ENCODE measurements around the gene KCNAB1.

KCNAB1 gene

DNA sequence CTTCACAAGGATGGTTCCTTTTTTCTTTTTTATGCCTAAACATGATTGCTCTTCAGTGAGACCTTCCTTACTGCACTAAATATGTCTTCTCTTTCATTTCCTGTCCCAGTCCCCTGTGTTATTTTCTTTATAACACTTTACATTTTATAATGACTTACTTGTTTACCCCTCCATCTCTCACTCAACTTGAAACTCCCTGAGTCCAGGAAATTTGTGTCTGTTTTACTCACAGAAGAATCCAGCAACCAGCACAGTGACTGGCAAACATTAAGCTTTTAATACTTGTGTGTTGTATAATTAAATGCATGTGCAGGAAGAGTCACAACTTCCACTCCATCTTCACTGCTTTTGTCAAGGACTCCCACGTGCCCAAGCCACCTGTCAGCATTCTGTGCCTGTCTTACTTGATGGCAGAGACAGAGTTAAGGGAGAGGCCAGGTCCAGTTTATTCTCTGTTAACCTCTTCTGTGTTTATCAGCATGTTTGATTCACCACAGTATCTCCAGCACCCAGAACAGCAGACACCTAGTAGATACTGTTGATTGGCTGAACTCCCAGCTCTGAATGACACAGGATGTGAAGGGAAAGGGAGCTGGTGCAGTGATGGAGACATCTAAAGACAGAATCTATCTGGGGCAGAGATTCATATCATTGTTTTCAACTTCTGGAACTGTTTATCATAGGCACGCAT lies 391.8 kb downstream of the KCNAB1 start:
- DNase-seq = no peak

DNA sequence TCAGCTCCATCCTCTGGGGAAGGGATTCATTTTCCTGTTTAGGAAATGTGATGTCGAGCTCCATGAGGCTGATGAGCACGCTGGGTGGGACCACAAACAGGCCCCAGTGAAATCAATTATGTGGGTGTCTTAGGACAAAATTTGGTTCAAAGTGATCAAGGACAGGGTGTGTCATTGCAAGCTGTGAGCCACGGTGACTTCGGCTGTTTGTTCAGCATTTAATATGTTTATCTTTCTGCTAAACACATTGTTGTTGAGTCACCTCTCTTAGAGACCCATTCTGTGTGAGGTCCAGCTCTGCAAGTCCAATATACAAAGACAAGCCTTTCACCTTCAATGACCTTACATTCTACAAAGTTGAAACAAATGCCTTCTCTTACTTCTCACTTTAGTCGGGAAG lies 393.2 kb downstream of the KCNAB1 start:
- DNase-seq = no peak

DNA sequence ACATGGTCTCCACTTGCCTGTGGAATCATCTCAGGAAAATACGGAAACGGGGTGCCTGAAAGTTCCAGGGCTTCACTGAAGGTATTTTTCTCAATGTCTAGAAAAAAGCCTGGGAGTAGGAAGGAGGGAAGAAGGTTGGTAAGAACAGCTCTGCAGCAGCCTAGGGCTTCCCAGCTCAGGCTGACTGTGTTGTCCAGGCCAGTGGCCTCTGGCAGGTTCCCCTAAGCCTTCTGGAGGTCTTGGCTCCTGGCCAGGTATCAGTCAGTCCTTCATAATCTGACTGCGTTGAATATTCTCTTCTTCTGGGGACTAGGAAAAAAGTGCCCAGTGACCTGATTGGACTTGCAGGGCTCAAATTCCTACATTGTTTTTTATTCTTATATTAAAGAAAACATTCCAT lies 395.9 kb downstream of the KCNAB1 start:
- DNase-seq = no peak

DNA sequence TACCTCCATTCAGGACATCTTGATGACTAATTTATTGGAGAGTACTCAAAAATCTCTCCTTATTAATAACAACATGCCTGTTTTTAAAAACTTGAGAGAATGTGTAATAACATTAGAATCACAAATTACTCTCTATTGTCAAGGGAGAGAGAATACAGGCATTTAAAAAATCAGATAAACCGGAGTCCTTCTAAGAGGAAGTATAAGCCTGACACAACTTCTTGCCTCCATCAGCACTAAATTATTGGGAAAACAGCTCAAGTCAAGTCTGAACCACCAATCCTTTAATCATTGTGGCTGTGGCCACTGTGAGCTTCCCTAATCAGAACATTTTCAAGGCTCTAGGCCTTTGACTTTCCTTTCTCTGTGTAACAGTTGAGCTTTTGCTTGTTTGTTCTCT lies 396.6 kb downstream of the KCNAB1 start:
- no peak for DNase-seq

DNA sequence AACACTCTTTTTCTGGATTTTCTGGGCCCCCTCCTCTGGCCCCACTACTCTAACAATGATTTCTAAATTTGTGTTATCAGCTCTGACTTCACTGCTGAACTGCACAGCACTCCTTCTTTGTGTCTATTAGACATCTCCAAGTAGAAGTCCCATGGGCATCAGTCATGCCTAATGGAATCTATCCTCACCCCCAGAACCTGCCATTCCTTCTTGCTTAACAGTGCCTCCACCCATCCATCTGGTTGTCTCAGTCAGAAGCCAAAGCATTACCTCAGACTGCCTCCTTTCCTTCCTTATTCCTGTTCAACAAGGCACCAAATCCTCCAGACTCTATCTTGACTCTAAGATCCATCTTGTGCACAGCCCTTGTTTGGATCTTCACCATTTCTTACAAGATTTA lies 398.3 kb downstream of the KCNAB1 start:
- DNase-seq = no peak

DNA sequence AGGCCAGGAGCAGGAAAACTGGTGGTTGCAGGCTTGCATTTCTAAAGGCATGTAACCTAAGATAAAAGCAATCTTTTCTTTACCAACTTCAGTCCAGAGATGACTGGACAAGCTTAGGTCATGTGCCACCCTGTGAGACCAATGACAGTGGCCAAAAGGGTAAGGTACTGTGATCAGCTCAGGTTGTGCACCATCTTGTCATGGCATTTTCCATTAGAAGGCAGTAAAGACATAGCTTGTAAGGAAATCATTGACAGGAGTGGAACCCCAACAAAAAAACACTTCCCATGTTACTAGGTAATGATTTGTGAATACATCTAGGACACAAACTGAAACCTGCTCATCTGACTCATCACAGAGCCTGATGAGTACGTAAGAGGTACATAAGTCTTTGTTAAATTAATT lies 399.4 kb downstream of the KCNAB1 start:
- DNase-seq = no peak

DNA sequence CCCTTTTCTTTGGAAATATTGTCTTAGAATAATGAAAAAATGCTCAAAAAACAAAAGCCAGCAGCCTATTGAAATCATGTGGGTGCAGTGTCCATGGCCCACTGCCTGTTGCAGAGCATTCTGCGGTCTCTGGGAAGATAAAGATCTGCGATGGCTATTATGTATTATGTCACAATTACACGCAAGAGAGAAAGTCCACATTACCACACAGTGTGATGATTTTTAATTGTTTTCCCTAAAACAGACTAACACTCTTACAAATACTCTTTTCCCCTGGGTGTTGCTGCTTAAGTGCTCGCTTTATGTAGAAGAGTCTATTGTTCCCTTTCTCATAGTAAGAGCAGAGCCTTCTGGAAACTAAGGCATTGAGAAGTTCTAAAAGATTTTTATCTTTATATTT lies 402.3 kb downstream of the KCNAB1 start:
- no peak for DNase-seq

DNA sequence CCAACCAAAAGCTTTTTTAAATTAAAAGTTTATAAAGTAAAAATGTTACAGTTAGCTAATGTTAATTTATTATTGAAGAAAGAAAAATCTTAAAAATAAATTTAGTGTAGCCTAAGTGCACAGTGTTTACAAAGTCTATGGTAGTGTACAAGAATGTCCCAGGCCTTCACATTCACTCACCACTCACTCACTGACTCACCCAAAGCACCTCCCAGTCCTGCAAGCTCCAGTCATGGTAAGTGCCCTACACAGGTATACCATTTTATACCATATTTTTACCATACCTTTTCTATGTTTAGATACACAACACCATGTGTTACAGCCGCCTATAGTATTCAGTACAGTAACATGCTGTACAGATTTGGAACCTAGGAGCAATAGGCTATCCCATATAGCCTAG lies 405.4 kb downstream of the KCNAB1 start:
- DNase-seq = no peak

DNA sequence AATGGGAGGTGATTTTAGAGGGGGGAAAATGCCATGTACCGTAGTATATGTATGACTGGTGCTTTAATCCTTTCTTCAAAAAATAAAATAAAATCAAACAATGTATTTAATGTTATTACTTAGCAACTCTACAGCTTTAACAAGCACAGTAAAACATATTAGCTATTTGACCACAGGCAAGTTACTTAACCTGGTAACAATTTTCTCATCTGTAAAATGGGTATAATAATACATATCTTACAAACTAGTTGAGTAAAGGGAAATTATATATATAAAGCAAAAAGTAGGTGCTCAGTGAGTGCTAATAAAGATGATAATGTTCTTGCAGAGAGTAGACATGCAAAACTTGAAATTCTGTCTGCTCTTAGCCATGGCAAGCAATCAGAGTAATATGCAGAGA lies 406.7 kb downstream of the KCNAB1 start:
- DNase-seq = no peak

DNA sequence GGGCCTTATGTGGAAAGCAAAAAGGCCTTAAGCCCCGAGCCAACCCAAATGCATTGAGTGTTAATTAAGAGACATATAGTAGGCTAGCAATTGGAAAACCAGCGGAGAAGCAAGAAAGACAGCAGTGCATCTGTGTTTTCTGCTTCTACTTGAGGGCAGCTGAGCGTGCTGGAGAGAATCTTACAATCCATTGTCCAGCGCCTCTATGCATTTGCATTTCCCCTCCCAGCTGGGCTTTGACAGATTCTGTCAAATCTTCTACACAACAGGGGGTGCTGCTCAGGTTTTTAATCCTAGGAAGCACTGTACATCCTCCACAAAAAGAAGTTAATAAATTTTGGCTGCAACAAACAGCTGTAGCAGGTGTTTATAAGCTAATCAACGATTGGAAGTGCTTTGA lies 410.6 kb downstream of the KCNAB1 start:
- DNase-seq = no peak

DNA sequence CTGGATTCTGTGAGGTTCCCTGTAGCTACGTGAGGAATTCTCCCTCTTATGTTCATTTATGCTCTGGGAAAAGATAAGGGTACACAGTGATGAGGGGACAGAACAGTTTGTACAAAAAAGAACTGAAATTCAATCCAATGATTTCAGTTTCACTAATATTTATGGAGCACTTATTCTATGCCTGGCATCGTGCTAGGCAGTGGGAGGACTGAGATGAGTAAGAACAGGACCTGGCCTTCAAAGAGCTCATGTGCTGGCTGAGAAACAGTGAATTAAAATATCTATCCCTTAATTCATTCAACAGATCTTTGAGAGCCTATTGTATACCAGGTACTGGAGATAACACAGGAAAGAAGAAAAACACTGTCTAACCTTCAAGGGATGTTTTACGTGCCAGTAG lies 412.4 kb downstream of the KCNAB1 start:
- DNase-seq = no peak

DNA sequence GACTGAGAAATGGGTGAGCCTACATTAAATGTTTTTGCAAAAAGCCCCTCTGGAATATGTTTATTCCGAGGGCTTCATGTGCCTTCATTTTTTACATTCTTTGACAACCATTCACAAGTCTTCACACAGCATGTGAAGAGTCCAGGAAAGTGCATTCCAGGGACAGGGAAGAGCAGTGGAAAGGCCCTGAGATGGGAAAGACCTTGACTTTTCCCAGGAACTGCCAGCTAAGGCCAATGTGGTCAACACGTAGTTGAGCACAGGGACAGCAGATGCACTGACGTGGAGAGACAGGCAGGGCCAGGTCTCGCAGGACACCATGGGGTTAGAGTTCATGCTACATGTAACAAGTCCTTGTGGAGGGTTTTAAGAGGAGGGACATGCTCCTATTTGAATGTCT lies 412.8 kb downstream of the KCNAB1 start:
- no peak for DNase-seq

DNA sequence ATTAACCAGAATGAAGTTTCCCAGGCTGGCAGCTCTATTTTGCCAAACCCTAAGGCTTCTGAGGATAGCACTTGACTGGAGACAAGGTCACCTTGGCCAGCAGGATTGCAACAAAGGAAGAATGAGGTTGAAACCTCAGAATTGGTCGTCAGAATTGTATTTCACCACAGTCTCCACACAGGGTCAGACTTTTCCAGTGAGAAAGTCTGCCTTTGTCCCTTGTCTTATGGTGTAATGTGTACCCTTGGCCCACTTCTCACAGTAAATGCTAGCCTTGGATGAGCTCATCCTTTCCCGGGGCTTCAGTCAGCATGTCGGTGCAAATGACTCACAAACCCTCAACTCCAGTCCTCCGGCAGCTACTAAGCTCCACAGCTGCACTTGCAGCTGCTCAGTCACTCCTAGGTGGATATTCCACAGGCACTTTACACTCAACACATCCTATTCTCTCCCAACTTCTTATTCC lies 414.8 kb downstream of the KCNAB1 start:
- no peak for DNase-seq

DNA sequence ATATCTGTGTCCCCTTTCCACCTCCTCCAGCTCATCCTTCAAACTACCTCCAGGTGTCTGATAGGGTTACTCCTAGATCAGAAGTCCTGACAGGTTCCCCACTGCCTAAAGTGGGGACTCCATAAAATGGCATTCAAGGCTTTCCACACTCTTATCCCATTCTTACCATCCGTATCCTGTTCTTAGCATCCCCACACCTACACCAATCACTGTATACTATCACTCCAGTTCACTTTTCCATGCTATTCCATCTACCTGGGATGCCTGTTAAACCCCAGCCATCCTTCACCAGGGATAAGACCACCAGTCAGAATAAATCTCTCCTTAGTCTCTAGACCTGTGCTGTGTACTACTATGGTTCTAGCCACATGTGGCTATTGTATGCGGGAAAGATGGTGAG lies 415.4 kb downstream of the KCNAB1 start:
- DNase-seq = no peak

DNA sequence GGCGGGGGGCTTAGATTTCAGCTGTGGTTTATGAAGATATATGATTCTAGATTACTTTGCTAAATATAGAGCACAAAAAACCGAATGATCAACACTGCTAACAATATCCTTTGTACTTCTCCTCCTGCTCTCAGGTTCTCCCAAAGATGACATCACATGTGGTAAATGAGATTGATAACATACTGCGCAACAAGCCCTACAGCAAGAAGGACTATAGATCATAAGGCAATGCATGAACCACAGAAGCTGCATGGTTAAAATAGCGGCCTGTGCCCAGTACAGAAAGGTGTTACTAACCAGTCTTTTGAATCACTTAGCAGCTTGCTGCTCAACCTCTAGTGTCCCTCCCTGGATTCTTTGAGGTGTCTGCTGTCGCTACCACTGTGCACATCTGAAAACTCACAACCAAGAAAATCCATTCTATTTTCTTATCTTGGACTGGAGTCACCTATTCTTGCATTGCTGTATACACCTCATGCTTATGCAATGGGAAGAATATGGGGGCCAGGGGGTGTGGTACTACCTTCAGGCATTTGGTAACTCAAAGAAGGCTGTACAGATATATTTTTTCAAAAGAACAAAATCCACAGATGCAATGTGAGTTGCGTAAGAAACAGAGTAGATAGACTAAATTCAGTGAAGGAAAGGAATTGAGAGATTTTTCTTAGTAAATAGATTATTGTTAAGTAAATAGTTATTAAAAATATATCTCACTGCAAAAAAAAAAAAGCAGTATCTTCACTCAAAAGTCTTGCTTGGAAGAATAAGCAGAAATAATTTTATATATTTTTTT lies 416.3 kb downstream of the KCNAB1 start:
- no peak for DNase-seq

DNA sequence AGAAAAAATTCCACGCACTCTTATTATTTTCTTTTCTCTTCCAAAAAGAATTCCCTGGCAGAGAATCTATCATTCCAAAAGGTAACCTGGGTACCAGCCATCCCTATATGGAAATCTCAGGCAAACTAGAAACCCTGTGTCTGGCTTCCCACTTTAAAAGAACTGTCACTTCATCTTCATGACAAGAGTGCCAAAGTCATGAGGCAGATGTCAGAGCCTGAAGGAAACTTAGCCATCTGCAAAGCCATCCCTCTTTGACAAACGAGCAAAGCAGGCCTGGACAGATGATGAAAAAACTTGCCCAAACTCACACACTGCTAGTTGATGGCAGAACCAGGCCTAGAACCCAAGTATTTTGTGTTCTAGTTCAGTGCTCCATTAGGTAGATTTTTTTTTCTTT lies 418.7 kb downstream of the KCNAB1 start:
- DNase-seq = no peak

DNA sequence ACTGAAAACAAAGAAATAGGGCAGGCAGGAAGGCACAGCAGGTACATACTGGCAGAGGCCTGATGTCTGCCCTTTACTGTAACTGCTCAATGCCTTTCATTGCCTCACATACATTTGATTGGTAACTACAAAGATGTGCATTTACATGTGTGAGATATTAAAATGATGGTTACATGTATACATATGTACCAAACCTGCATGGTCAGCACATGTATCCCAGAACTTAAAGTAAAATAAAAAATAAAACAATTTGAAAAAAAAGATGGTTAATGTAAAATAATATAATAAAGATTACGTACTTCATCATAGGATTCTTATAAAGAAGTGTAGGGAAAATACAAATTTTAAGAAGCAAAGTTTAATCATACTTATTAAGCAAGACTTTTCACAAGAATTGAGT lies 419.4 kb downstream of the KCNAB1 start:
- DNase-seq = no peak

DNA sequence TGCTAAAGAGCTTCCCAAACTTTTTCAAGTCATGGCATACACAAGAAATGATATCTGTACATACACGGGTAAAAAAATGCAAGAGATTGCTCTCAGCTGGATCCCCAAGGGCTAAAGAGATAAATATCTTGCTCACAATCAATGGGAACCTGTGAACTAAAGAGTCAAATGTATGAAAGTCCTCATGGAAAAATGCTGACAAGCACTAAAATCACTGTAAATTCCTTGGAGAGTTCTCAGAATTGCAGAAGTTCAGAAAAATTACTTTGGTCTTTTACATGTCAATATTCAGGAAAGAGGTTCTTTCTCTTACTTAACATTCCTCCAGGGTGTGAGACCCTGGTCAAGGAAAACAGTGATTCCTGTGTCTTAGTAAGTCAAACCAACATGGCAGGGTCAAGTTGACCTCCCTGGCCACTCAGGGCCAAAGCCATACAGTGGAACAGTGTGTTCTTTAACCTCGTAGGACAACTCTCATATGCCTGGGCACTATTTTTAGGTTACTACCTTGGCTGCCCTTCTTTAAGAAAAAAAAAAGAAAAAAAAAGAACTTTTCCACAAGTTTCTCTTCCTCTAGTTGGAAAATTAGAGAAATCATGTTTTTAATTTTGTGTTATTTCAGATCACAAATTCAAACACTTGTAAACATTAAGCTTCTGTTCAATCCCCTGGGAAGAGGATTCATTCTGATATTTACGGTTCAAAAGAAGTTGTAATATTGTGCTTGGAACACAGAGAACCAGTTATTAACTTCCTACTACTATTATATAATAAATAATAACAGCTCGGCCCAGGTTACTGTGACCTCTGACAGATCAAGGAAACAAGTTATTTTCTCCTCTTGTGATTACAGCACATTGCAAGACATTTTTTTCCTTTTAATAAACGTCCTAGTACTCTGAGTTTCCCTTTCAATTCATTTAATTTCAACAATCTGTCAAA lies 422.0 kb downstream of the KCNAB1 start:
- DNase-seq = no peak

DNA sequence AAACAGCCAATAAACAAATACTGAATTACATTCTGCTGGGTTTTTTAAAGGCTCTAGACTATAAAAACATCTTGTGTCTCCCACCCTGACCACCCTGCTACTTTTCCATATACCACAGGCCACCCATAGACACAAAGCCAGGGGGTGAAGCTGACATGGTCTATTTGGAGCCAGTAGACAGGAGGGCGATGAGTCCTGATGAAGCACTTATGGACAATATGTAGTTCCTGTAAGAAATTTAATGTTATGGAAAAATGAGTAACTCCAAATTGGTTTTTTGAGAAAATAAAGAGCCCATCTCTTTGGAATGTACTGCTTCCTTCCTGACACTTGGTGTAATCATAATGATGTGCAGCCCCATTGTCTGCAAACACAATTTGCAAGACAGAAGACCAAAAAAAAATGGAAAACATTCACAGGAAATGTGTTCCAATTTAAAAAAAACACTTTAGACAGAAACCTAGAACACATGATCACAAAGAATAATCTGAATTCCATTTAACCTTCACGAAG lies 422.7 kb downstream of the KCNAB1 start:
- no peak for DNase-seq

DNA sequence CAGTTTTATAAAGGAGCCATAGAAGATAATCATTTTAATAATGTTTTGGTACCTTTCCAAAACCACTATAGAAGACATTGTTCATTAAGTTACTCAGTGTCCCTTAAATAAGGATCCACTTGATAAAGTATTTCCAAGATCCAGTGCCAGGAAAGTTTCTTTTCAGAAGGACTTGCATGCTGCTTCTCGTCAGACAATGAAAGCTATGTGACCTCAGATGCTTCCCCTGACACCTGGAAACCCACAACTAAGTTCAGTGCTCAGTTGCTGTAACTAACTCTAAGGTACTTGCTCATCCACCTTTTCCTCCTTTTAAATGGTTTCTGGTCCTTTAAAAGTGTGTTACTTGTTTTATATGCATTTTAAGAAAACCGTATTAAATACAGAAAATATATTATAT lies 427.3 kb downstream of the KCNAB1 start:
- DNase-seq = no peak

DNA sequence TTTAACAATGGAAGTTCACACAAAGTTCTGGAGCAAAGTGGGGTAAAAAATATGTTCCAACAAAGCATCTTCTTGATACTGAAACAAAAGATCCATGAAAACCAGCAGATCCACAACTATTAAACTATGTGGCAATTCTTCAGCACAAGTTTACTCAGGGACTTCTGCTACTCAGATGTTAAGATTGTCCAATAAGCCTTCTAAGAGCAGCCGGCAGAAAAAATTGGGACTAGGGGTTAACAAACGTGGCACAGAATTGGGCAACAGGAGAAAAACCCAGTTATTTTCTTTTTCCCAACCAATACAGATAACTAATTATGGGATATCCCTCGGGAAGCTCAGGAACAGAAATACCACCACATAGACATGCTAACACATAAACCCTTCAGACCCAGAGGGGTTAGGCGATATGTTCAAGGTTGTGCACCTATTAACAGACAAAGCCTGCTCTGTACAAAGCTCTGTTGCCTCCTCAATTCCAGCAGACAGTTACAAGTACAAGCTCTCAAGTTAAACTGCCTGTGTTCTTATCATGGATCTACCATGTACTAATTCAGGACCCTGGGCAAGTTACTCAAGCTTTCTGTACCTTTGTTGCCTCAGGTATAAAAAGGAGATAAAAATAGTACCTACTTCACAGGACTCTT lies 427.8 kb downstream of the KCNAB1 start:
- DNase-seq = no peak

DNA sequence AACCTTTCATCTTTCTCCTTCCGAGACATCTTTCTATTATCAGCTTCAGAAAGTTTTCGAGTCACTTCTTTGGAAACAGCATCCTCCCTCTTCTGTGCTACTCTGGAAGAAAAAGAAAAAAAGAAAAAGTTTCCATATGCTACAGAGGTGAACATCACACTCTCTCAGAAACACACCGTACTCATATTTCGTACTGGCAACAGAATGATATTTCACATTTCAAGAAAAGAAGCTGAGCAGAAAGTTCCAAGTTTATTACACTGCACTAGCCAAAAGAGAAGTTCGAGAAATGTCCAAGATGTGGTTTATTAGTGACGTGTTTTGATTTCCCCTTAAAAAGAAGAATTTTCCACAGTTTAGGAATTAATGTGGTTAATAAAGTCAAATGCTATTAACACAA lies 428.5 kb downstream of the KCNAB1 start:
- no peak for DNase-seq

DNA sequence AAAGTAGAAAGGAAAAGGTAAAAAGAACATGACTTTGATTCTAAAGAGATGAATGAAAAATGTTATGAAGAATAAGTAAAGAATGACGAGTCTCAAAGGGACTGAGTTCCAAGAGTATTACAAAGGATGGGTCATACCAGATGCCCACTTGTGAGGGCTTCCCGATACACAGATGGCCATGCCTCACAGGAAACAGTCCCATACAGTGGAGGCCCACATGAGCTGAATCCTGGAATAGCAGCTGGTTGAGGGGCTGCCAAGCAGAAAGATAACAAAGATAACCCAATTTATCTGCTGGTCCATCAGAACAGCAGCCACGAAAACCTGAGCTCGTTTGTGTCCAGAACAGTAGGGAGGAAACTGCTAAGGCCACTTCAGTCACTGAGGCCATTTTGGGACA lies 430.9 kb downstream of the KCNAB1 start:
- DNase-seq = no peak

Measured in activated CD4-positive, alpha-beta T cell treated with anti-CD3 and anti-CD28 coated beads, Interleukin-2, amount 50 U/mL, for 1 hour (primary cell).